ENCODE data around the gene AP3B2.

GRCh38 chr15:82641129-82641798 lies 68.4 kb downstream of the AP3B2 start:
- TF ChIP-seq, protein P1, sequence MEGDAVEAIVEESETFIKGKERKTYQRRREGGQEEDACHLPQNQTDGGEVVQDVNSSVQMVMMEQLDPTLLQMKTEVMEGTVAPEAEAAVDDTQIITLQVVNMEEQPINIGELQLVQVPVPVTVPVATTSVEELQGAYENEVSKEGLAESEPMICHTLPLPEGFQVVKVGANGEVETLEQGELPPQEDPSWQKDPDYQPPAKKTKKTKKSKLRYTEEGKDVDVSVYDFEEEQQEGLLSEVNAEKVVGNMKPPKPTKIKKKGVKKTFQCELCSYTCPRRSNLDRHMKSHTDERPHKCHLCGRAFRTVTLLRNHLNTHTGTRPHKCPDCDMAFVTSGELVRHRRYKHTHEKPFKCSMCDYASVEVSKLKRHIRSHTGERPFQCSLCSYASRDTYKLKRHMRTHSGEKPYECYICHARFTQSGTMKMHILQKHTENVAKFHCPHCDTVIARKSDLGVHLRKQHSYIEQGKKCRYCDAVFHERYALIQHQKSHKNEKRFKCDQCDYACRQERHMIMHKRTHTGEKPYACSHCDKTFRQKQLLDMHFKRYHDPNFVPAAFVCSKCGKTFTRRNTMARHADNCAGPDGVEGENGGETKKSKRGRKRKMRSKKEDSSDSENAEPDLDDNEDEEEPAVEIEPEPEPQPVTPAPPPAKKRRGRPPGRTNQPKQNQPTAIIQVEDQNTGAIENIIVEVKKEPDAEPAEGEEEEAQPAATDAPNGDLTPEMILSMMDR (IDR thresholded peaks at IDR 0.05), result no peak
- TF ChIP-seq POLR2A (IDR thresholded peaks at IDR 0.05) (no peak), EP300 (IDR thresholded peaks at IDR 0.05) (no peak)
